Activated T-cell treated with anti-CD3 and anti-CD28 coated beads, Interleukin-2, amount 50 U/mL, for 48 hours (primary cell): ENCODE results near the gene CCL3.
"Not testable (repeated sequence)": the region's sequence is repeated elsewhere in the genome, so short reads cannot be mapped to it uniquely, and the experiment has no call there.

Source experiments
- DNase-seq, 2 experiments: peaks; one replicate each; pipeline ENCODE4 v3.0.0-alpha.2; 2020

Gene CCL3

GRCh38 chr17:36114971-36115648, 25.2 kb upstream of the CCL3 start:
- DNase-seq, result not testable (repeated sequence)

DNA sequence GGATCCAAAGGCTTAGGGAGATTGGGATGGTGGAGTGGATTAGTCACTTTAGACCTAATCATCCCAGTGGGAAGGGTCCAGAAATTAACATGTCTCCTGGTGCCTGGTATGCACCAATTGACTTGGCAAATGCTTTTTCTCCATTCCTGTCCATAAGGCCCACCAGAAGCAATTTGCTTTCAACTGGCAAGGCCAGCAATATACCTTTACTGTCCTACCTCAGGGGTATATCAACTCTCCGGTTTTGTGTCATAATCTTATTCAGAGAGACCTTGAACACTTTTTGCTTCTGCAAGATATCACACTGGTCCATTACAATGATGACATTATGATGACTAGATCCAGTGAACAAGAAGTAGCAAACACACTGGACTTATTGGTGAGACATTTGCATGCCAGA, 23.2 kb upstream of the CCL3 start:
- not testable (repeated sequence) for DNase-seq

GRCh38 chr17:36112572-36112971, 22.6 kb upstream of the CCL3 start:
- no peak for DNase-seq

GRCh38 chr17:36111068-36111490, 21.1 kb upstream of the CCL3 start:
- DNase-seq, result no peak

DNA sequence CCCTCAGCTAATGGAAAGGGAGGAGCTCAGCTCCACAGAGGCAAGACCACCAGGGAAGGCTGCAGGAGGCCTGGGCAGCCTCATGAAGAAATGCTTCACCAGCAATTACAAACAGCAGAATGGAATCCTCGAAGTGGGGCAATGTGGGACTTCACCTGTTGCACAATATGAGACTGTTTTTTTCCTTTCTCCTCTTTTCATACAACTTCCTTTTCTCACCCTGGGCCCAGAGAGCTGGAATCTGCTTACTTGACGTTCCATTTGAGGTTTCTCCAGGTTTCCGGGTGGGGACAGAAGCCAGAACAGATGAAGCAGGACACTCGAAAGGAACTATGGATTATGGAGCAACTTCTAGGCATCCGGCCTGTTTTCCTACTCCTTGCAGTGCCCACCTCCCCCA, 18.3 kb upstream of the CCL3 start:
- not testable (repeated sequence) for DNase-seq

DNA sequence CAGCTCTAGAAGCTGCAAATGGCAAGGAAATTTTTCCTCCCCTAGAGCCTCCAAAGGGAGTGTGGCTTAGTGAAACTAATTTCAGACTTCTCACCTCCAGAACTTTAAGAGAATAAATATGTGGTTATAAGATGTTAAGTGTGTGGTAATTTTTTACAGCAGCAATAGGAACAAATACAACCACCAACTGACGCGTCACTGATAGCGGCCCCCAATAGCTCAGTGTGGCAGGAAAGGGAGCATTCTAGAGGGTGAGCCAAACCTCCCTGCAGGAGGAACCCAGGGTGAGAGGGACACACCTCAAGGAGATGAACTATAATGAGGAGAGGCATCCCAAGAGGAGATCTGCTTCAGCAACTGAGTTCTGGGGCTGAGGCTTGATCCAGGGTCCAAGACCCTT, 17.7 kb upstream of the CCL3 start:
- DNase-seq, result no peak

GRCh38 chr17:36106493-36106835, 16.5 kb upstream of the CCL3 start:
- no peak for DNase-seq

GRCh38 chr17:36105781-36106492, 16.0 kb upstream of the CCL3 start:
- DNase-seq, result no peak

GRCh38 chr17:36104701-36105181, 14.8 kb upstream of the CCL3 start:
- DNase-seq, result peak; percentile 39 to 41

DNA sequence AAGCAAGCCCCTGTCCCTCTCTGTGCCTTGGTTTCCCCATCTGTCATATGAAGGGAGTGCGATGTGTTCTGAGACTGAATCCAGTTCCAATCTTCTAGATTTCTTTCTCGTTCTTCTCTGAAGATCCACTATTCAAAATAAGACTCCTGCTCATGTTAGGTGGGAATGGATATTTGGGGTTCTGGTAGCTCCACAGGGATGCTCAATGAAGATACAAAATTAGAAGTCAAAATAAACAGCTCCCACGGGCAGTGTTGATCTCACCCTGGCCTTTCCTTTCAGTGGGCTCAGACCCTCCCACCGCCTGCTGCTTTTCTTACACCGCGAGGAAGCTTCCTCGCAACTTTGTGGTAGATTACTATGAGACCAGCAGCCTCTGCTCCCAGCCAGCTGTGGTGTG, 14.3 kb upstream of the CCL3 start:
- not testable (repeated sequence) for DNase-seq

- DNase-seq, result peak; percentile 56 to 59
Observed at GRCh38 chr17:36103401-36103975, 13.5 kb upstream of the CCL3 start, which contains the start of gene CCL4. Gene CCL4 (plus strand): TSS chr17:36103827. CDS start chr17:36103906, 79 bp downstream.

DNA sequence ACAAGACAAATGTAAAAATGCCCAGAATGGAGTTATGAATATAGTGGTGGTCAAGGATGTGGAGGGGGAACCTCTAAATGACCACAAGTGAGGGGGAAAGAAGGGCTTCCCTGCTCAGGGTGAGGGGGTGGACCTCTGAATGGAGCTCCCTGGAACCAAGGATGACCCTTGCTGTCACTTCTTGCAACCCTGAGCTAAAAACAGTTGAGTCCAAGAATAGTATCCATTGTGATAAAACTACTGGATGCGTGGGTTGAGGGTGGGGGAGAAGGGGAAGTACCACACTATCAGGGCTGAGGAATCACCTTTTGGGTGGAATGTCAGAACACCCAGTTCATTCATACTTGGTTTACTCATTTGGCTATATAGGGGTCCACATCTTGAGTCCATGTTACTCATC, 9.1 kb upstream of the CCL3 start:
- DNase-seq, result not testable (repeated sequence)

DNA sequence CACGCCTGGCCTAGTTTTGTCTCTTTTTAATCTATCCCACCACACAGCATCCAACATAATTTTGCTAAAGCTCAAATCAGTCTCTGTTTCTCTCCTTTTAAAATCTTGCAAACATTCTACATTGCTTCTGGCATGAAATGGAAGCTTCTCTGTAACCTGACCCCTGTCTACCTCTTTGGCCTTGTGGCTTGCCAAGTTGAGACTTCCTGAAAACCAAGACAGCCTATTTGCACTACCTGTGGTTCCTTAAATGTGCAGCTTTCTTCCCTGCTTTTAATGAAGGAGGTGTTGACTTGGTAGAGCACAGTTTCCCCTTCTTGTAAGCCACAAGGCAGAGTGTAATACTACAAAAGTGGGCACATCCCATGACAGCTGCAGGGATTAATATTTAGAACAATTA, 6.0 kb upstream of the CCL3 start:
- no peak for DNase-seq

- DNase-seq, result no peak
Observed at GRCh38 chr17:36094746-36095145, 4.8 kb upstream of the CCL3 start.

- no peak for DNase-seq
Observed at GRCh38 chr17:36094232-36094631, 4.3 kb upstream of the CCL3 start.

DNA sequence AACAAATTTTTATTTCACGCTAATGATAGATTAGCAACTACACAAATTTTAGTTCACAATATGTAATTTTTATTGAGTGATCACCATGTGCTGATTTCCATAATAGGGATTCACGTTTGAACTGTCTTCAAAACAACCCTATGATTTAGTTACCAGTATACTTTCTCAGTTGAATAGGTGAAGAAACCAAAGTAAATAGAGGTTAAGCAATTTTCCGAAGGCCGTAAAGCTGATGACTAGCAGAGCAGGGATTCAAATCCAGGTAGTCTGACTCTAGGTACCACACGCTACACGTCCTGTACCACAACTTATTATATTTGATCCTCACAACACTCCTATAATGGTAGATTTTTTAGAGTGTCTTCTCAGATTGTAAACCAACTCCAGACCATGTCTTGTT, 2.8 kb upstream of the CCL3 start:
- DNase-seq, result not testable (repeated sequence)

DNA sequence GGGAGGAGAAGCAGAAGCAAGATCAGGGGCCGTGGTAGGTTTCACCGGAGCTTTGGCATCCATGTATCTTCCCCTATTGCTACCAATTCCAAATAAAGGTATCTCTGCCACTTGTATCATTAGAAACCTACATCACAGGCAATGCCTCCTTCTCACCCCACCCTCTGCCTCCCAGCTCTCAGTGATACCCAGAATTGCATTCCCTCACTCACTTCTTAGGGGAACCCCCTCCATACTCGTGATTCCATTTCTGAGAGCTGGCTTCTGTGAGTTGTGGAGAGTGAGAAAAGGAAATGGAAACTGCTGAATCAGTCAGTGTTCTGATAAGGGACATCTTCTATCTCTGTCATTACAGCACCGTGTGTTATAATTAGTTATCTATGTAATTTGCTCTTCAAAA, 2.3 kb upstream of the CCL3 start:
- DNase-seq, result peak; percentile 65 to 72

DNA sequence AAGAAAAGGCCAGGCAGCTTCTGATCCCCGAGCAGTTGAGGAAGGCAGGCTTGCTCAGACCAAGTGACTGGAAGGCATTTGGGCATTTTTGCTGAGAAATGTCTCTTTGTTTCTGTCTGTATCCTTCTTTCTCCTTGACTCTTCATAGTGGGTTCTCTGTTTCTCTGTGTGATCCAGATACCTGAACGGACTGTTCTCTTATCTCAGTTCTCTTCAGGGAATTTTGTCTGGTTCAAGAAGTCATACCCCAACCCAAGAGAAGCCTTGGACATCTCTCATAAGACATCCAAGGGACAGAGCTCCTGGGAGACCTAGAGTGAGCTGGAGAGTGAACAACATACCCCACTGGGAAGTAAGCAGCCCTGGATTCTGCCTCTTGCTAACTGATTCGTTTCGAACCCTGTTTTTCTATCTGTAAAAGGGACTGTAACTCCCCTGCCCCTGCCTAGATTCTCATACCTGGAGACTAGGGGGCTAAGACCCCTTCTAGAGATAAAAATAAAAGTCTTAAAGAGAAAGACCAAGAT, 541 bp downstream of the CCL3 start:
- no peak for DNase-seq

DNA sequence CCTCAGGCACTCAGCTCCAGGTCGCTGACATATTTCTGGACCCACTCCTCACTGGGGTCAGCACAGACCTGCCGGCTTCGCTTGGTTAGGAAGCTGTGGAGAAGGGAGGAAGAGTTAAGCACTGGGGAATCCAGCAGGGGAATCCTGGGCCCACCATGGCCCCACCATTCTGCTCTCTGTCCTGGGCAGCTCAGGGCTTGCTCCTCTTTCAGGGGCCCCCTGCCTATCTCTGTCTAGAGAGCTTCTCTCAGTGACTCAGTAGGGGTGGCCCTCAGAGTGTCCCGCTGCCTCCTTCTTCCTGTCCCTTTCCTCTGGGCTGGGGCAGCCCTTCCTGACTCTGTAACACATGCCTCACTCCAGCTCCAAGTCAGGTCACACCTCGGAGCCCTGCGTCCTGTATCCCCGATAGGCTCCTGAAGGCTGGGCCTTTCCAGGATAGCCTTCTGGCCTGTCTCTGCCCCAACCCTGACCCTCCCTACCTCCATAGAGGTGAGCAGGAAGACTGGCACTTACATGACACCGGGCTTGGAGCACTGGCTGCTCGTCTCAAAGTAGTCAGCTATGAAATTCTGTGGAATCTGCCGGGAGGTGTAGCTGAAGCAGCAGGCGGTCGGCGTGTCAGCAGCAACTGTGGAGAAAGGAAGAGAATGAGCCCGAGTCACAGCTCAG, 1.1 kb downstream of the CCL3 start:
- peak in 1 of 2 experiments; percentile 51 for DNase-seq

DNA sequence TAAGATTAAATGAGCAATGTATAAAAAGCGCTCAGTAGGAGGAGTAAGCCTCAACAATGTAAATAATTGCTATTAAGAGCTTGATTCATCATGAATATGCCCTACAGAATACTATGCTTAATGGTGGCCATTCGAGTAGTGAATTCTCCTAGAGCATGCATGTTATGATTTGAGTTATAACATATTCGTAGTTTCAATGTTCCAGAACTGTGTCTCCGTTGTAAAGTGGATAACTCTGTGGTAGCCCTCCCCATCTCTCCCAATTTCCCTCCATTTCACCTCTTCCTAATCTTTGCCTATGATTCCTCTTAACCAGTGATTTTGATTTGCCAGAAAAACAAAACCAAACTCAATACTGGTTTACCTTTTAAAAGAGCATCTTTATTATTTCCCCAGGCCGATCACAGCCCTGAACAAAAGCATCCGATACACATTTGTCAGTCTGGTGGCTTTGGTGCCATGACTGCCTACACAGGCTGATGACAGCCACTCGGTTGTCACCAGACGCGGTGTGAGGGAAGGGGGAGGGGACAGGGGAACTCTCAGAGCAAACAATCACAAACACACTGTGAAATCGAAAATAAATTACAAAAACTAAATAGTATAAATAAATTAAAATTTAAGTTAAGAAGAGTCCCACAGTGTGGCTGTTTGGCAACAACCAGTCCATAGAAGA, 1.9 kb downstream of the CCL3 start:
- peak in 1 of 2 experiments; percentile 49 for DNase-seq

DNA sequence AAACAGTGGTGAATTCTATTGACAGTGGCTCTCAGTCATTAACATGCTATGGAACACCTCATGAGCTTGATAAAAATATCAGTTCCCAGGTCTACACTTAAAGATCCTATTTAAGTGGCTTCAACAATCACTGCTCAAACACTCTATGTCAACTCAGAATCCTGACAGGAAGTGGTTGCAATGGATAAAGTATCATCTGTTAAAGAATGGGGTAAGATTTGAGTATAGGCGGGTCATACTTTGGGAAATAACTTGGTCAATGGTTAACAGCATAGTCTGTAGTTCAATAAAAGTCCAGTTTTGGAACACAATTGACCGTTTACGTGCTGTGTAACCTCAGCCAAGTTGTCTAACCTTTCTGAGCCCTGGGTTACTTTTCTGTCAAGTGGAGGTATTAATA, 2.5 kb downstream of the CCL3 start:
- DNase-seq, result not testable (repeated sequence)

- DNase-seq, result no peak
Observed at GRCh38 chr17:36086791-36087190, 3.2 kb downstream of the CCL3 start.

- DNase-seq, result no peak
Observed at GRCh38 chr17:36085765-36086164, 4.2 kb downstream of the CCL3 start.
